Dermis lymphatic vessel endothelial cell (primary cell): ENCODE results near the gene PLAC9. TPM values are rescaled to one million over a fixed set of nuclear protein-coding genes. Genes with fewer than 3 reads are reported as not detected.

Experiments
- total RNA-seq: library from RNA; depleted of rRNA; stranded (reverse); fragments of >200 nt; gene quantifications from 2 replicates; pipeline ENCODE4 v1.2.1, GENCODE V29; 2014

PLAC9 gene
- total RNA-seq, result 0.43 and 2.4 TPM in 2 replicates

GRCh38 chr10:80132299-80133139, at the start of gene PLAC9:
PLAC9 (plus strand) TSS chr10:80132730; CDS start chr10:80132763, 33 bp downstream.

Other genes with a start within 250 kb of the PLAC9 start
- gene SFTPD, start 183.6 kb upstream of the PLAC9 start, total RNA-seq, result not detected in 2 replicates
- gene TMEM254, start 54.1 kb upstream of the PLAC9 start, total RNA-seq, result 3.0 and 3.4 TPM in 2 replicates
- 19.4 and 21.9 TPM in 2 replicates for gene ANXA11, start 72.8 kb downstream of the PLAC9 start, total RNA-seq
- gene MAT1A, start 156.9 kb downstream of the PLAC9 start, total RNA-seq, result not detected in 2 replicates
- not detected in 2 replicates for gene DYDC1, start 224.0 kb downstream of the PLAC9 start, total RNA-seq
- gene DYDC2, start 224.1 kb downstream of the PLAC9 start, total RNA-seq, result not detected in 2 replicates